DOHH2 (cell line): ENCODE data around the gene DYRK1A.

Experiments
- H3F3A ChIP-seq: fragments of 200-600 bp; sonication (generic), shearing (Covaris generic); 2 replicates; pipeline ENCODE4 v1.6.0; 2016; ENCODE audit warnings: antibody characterized with exemption, mild to moderate bottlenecking; ENCODE audit not compliant: control insufficient read depth, insufficient read depth
- H3K27ac ChIP-seq: fragments of 200-600 bp; sonication (generic); 2 replicates; pipeline ENCODE4 v1.5.1; 2014; ENCODE audit warnings: low read depth, mild to moderate bottlenecking, low read length, moderate library complexity
- H3K27me3 ChIP-seq: fragments of 200-600 bp; sonication (generic); 2 replicates; pipeline ENCODE4 v1.6.1; 2014; ENCODE audit warnings: mild to moderate bottlenecking, low read length, mixed read lengths; ENCODE audit not compliant: control insufficient read depth
- H3K36me3 ChIP-seq: fragments of 200-600 bp; sonication (generic); 2 replicates; pipeline ENCODE4 v1.6.1; 2014; ENCODE audit warnings: mild to moderate bottlenecking, low read length, moderate library complexity, mixed read lengths; ENCODE audit not compliant: control insufficient read depth
- H3K4me1 ChIP-seq: fragments of 200-600 bp; sonication (generic); 2 replicates; pipeline ENCODE4 v1.6.1; 2014; ENCODE audit warnings: mild to moderate bottlenecking, low read length, mixed read lengths; ENCODE audit not compliant: control insufficient read depth
- H3K4me2 ChIP-seq: fragments of 200-600 bp; sonication (generic); 2 replicates; pipeline ENCODE4 v1.6.0; 2014; ENCODE audit warnings: mild to moderate bottlenecking, low read length, moderate library complexity
- H3K4me3 ChIP-seq: fragments of 200-600 bp; sonication (generic); 2 replicates; pipeline ENCODE4 v1.5.1; 2014; ENCODE audit warnings: mild to moderate bottlenecking, low read length, mixed read lengths
- H3K79me2 ChIP-seq: fragments of 200-600 bp; sonication (generic); 2 replicates; pipeline ENCODE4 v1.6.1; 2014; ENCODE audit warnings: mild to moderate bottlenecking, low read length, mixed read lengths; ENCODE audit not compliant: control insufficient read depth
- H3K9me2 ChIP-seq: fragments of 200-600 bp; sonication (generic); replicated peaks from 2 replicates; pipeline ENCODE4 v1.6.1; 2014; ENCODE audit warnings: mild to moderate bottlenecking, low read length, mixed read lengths; ENCODE audit not compliant: control insufficient read depth
- H3K9me3 ChIP-seq: fragments of 200-600 bp; sonication (generic); 2 replicates; pipeline ENCODE4 v1.6.1; 2014; ENCODE audit warnings: antibody characterized with exemption, low read length, mixed read lengths; ENCODE audit not compliant: control insufficient read depth, insufficient read depth
- H4K20me1 ChIP-seq: fragments of 200-600 bp; sonication (generic); 2 replicates; pipeline ENCODE4 v1.6.0; 2014; ENCODE audit warnings: low read depth, mild to moderate bottlenecking, antibody characterized with exemption, low read length, moderate library complexity; ENCODE audit not compliant: control insufficient read depth, insufficient read depth
- CTCF ChIP-seq: fragments of 200-600 bp; sonication (generic); IDR thresholded peaks from one replicate; pipeline ENCODE4 v1.5.1; 2014; ENCODE audit warnings: antibody characterized with exemption, mild to moderate bottlenecking, low read depth, low read length; ENCODE audit not compliant: poor library complexity, severe bottlenecking
- EZH2phosphoT487 ChIP-seq: fragments of 200-600 bp; sonication (generic); IDR thresholded peaks from 2 replicates; pipeline ENCODE4 v1.6.1; 2017; ENCODE audit warnings: borderline replicate concordance, mild to moderate bottlenecking, antibody characterized with exemption, low read length, moderate library complexity, mixed read lengths

DYRK1A gene

GRCh38 chr21:37489553-37489952, 123.0 kb downstream of the DYRK1A start:
- H3K79me2 ChIP-seq, result no peaks in the 10 kb centered on the region; the same call in 1 of the 2 replicates
- peaks cover 52% of the 10 kb centered on the region for H3K36me3 ChIP-seq
- no peaks in the 10 kb centered on the region for H3K9me2 ChIP-seq
- H3K4me2 ChIP-seq, result no peak overlapping the region
- H4K20me1 ChIP-seq, result no peaks in the 10 kb centered on the region
- H3K27ac ChIP-seq, result no peak overlapping the region
- no peaks in the 10 kb centered on the region for H3K4me1 ChIP-seq
- no peaks in the 10 kb centered on the region for H3K27me3 ChIP-seq
- H3K4me3 ChIP-seq, result no peak overlapping the region
- TF ChIP-seq CTCF (no peak), EZH2phosphoT487 (no peak)
- no peaks in the 10 kb centered on the region for H3K9me3 ChIP-seq
- peaks cover 3% of the 10 kb centered on the region; the same call in 1 of the 2 replicates for H3F3A ChIP-seq

GRCh38 chr21:37490084-37490483, 123.5 kb downstream of the DYRK1A start:
- no peak overlapping the region for H3K4me3 ChIP-seq
- H3K27ac ChIP-seq, result no peak overlapping the region
- H3K79me2 ChIP-seq, result no peaks in the 10 kb centered on the region; the same call in 1 of the 2 replicates
- peaks cover 54% of the 10 kb centered on the region for H3K36me3 ChIP-seq
- no peaks in the 10 kb centered on the region for H4K20me1 ChIP-seq
- no peaks in the 10 kb centered on the region for H3K9me2 ChIP-seq
- no peaks in the 10 kb centered on the region for H3K9me3 ChIP-seq
- no peaks in the 10 kb centered on the region for H3K4me1 ChIP-seq
- peaks cover 3% of the 10 kb centered on the region; the same call in 1 of the 2 replicates for H3F3A ChIP-seq
- no peak overlapping the region for H3K4me2 ChIP-seq
- H3K27me3 ChIP-seq, result no peaks in the 10 kb centered on the region
- TF ChIP-seq CTCF (no peak), EZH2phosphoT487 (no peak)

- peaks cover 23% of the 10 kb centered on the region for H3K79me2 ChIP-seq
- TF ChIP-seq CTCF, result peak; percentile 47
- TF ChIP-seq EZH2phosphoT487, result no peak
- H3K4me2 ChIP-seq, result no peak overlapping the region
- 0 out of 2 replicates have a peak, but pooled peaks cover 3% of the 10 kb centered on the region for H3F3A ChIP-seq
- H3K36me3 ChIP-seq, result peaks cover 62% of the 10 kb centered on the region
- no peaks in the 10 kb centered on the region for H4K20me1 ChIP-seq
- no peaks in the 10 kb centered on the region for H3K27me3 ChIP-seq
- no peak overlapping the region for H3K4me3 ChIP-seq
- H3K4me1 ChIP-seq, result no peaks in the 10 kb centered on the region
- H3K9me2 ChIP-seq, result no peaks in the 10 kb centered on the region
- H3K27ac ChIP-seq, result no peak overlapping the region
- H3K9me3 ChIP-seq, result no peaks in the 10 kb centered on the region
Observed at GRCh38 chr21:37496972-37497371, 130.4 kb downstream of the DYRK1A start.

GRCh38 chr21:37498664-37499063, 132.1 kb downstream of the DYRK1A start:
- TF ChIP-seq EZH2phosphoT487 (no peak), CTCF (no peak)
- Histone ChIP-seq H3K4me2 (no peak overlapping the region), H3K36me3 (peaks cover 54% of the 10 kb centered on the region), H3K9me2 (no peaks in the 10 kb centered on the region), H3K27me3 (no peaks in the 10 kb centered on the region), H3K79me2 (peaks cover 31% of the 10 kb centered on the region), H3K4me1 (no peaks in the 10 kb centered on the region), H3F3A (0 out of 2 replicates have a peak, but pooled peaks cover 3% of the 10 kb centered on the region), H3K9me3 (no peaks in the 10 kb centered on the region), H3K4me3 (no peak overlapping the region), H3K27ac (no peak overlapping the region), H4K20me1 (no peaks in the 10 kb centered on the region)
